Measurements from ENCODE around the gene CCR2. TPM values are rescaled to one million over a fixed set of nuclear protein-coding genes. Genes with fewer than 3 reads are reported as not detected.

The CCR2 gene
- total RNA-seq, 1 donor from 2014 or later = 15.8 TPM

GRCh38 chr3:46359733-46360493, 6.0 kb downstream of the CCR2 start:
- intact Hi-C loops (cut with DNase I) = loop anchor here (10.0 kb wide), 1 partner anchor 75 kb away; no protein-coding TSS in a partner anchor
- Histone ChIP-seq H3K9me3 (no peaks in the 10 kb centered on the region), H3K4me3 (peak overlapping the region; percentile 19), H3K27me3 (ENCODE audit: low read depth) (no peaks in the 10 kb centered on the region), H3K4me1 (peaks cover 31% of the 10 kb centered on the region), H3K27ac (peak overlapping the region; percentile 36), H3K36me3 (no peaks in the 10 kb centered on the region)
- no peak for DNase-seq
- ATAC-seq = no peak
- TF ChIP-seq CTCF (IDR thresholded peaks at IDR 0.05) = no peak

GRCh38 chr3:46360907-46361306, 7.0 kb downstream of the CCR2 start:
- intact Hi-C loops (cut with DNase I) = loop anchor here (10.0 kb wide), 1 partner anchor 76 kb away; no protein-coding TSS in a partner anchor
- Histone ChIP-seq H3K9me3 (no peaks in the 10 kb centered on the region), H3K27ac (no peak overlapping the region), H3K36me3 (no peaks in the 10 kb centered on the region), H3K4me1 (peaks cover 31% of the 10 kb centered on the region), H3K4me3 (no peak overlapping the region), H3K27me3 (ENCODE audit: low read depth) (no peaks in the 10 kb centered on the region)
- TF ChIP-seq CTCF (IDR thresholded peaks at IDR 0.05) = no peak
- ATAC-seq (peak; percentile 23 to 43), DNase-seq (no peak)

- H3K4me1 ChIP-seq = peaks cover 31% of the 10 kb centered on the region
- H3K9me3 ChIP-seq = no peaks in the 10 kb centered on the region
- DNase-seq = no peak
- ATAC-seq = peak; percentile 77 to 79
- no peak for TF ChIP-seq CTCF (IDR thresholded peaks at IDR 0.05)
- intact Hi-C loops (cut with DNase I) = loop anchor here (10.0 kb wide), 1 partner anchor 77 kb away; no protein-coding TSS in a partner anchor
- no peaks in the 10 kb centered on the region for H3K27me3 ChIP-seq (ENCODE audit: low read depth)
- no peaks in the 10 kb centered on the region for H3K36me3 ChIP-seq
- H3K27ac ChIP-seq = peak overlapping the region; percentile 9
- H3K4me3 ChIP-seq = no peak overlapping the region
These were observed 7.7 kb downstream of the CCR2 start for GRCh38 chr3:46361408-46362283.

- intact Hi-C loops (cut with DNase I) = loop anchor here (10.0 kb wide), 1 partner anchor 80 kb away; no protein-coding TSS in a partner anchor
- H3K4me1 ChIP-seq = peaks cover 39% of the 10 kb centered on the region
- TF ChIP-seq CTCF (IDR thresholded peaks at IDR 0.05) = no peak
These were observed 11.1 kb downstream of the CCR2 start for GRCh38 chr3:46365041-46365440.

GRCh38 chr3:46365737-46366524, 12.0 kb downstream of the CCR2 start:
- no peak for ATAC-seq

More at GRCh38 chr3:46365041-46365440, 11.1 kb downstream of the CCR2 start:
- Histone ChIP-seq H3K9me3 (no peaks in the 10 kb centered on the region), H3K27ac (no peak overlapping the region), H3K27me3 (ENCODE audit: low read depth) (no peaks in the 10 kb centered on the region), H3K36me3 (no peaks in the 10 kb centered on the region), H3K4me3 (no peak overlapping the region)
- no peak for ATAC-seq
- DNase-seq = no peak

More at GRCh38 chr3:46365737-46366524, 12.0 kb downstream of the CCR2 start:
- Histone ChIP-seq H3K4me1 (peaks cover 39% of the 10 kb centered on the region), H3K27ac (no peak overlapping the region), H3K27me3 (ENCODE audit: low read depth) (no peaks in the 10 kb centered on the region), H3K4me3 (no peak overlapping the region), H3K36me3 (no peaks in the 10 kb centered on the region), H3K9me3 (no peaks in the 10 kb centered on the region)
- intact Hi-C loops (cut with DNase I) = loop anchor here (10.0 kb wide), 1 partner anchor 81 kb away; no protein-coding TSS in a partner anchor
- no peak for DNase-seq
- TF ChIP-seq CTCF (IDR thresholded peaks at IDR 0.05) = no peak

Data from lower lobe of right lung (tissue), 2 donors.